ENCODE measurements around the gene DLG2. TPM values are rescaled to one million over a fixed set of nuclear protein-coding genes. Genes with fewer than 3 reads are reported as not detected.

DLG2 gene
- polyA plus RNA-seq, 6 donors from 2014 or later, result 0.93 to 2.4 (median 1.3) TPM

DNA sequence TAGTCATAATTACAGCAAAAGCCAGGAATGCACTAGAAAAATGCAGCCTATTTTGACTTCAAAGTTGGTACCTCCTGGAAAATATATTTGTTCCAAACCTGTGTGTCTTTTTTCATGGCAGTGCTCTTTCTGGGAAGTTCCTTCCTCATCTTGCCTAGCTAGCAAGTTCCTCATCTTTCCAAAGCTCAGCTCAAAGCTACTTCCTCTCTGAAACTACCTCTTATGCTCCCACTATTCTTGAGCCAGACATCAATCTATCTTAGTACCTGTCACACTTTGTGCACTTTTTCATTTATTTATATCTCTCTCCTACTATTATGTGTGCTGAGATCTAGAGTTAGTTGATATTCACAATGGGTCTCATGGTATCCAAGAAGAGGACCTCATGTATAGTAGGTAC lies 2149.4 kb downstream of the DLG2 start:
- no peaks in the 10 kb centered on the region for H3K36me3 Mint-ChIP-seq
- no peak for ATAC-seq (ENCODE audit: low read depth in 2 of 2)

DNA sequence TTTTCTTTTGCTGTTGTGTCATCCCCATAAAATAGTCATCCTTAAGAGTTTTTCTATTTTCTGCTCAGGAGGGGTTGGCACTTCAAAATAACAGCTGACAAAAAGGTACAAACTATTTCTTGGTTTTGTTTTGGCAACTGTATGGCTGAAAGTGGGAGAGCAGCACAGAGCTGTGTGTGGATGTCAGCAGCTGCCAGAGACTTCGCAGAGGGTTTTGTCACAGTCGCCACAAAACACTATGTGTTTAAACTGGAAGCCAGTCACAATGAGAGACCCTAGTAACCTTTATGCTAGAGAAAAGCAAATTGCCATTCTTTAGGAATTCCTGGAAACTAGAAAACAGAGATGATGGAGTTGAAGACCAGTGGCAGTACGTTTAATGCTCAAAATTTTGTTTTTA lies 2151.4 kb downstream of the DLG2 start:
- DNase-seq (no peak), ATAC-seq (ENCODE audit: low read depth in 2 of 2) (no peak)
- Mint-ChIP-seq H3K36me3 (no peaks in the 10 kb centered on the region), H3K27ac (no peak overlapping the region), H3K4me3 (no peak overlapping the region), H3K9me3 (peaks cover 0 to 2% (median 0%) of the 10 kb centered on the region in 7 donors), H3K4me1 (peaks cover 0 to 9% (median 0%) of the 10 kb centered on the region in 3 donors), H3K27me3 (peaks cover 21 to 33% (median 23%) of the 10 kb centered on the region in 3 donors)

More for the DNA sequence above, 2149.4 kb downstream of the DLG2 start:
- peaks cover 21 to 31% (median 24%) of the 10 kb centered on the region in 3 donors for H3K27me3 Mint-ChIP-seq
- H3K4me3 Mint-ChIP-seq, result no peak overlapping the region
- peaks cover 0 to 4% (median 0%) of the 10 kb centered on the region in 3 donors for H3K4me1 Mint-ChIP-seq
- peak overlapping the region in 1 of 6 donors; percentile 2 for H3K27ac Mint-ChIP-seq
- peaks cover 0 to 2% (median 0%) of the 10 kb centered on the region in 7 donors for H3K9me3 Mint-ChIP-seq
- DNase-seq, result no peak

DNA sequence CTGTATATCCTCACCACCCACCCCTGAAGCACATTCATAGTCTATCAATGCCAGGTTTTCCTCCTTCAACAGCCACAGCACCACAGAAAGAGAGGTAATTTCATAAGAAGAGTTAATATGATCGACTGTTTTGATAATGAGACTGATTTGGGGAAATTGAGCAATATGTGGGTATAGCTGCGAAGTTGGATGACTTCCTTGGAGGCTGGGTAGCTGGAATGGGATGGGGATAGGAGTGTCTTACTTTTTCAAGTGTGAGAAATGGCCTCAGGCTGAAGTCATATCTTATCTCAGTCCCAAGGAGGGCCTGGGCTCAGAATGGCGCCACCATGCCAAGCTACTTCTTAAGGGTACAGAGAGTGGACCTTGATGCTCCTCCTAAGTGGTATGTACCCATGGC lies 2153.4 kb downstream of the DLG2 start:
- peaks cover 0 to 9% (median 0%) of the 10 kb centered on the region in 3 donors for H3K4me1 Mint-ChIP-seq
- ATAC-seq (ENCODE audit: low read depth in 2 of 2) (no peak), DNase-seq (no peak)
- H3K27me3 Mint-ChIP-seq, result peaks cover 15 to 26% (median 16%) of the 10 kb centered on the region in 3 donors
- no peaks in the 10 kb centered on the region for H3K9me3 Mint-ChIP-seq
- H3K27ac Mint-ChIP-seq, result no peak overlapping the region
- H3K36me3 Mint-ChIP-seq, result no peaks in the 10 kb centered on the region
- H3K4me3 Mint-ChIP-seq, result no peak overlapping the region

GRCh38 chr11:83472806-83473205 lies 2154.3 kb downstream of the DLG2 start:
- no peak overlapping the region for H3K27ac Mint-ChIP-seq
- H3K27me3 Mint-ChIP-seq, result peaks cover 12 to 21% (median 15%) of the 10 kb centered on the region in 3 donors
- H3K36me3 Mint-ChIP-seq, result no peaks in the 10 kb centered on the region
- no peaks in the 10 kb centered on the region for H3K9me3 Mint-ChIP-seq
- peak overlapping the region in 1 of 8 donors; percentile 4 for H3K4me3 Mint-ChIP-seq
- ATAC-seq (ENCODE audit: low read depth in 2 of 2), result no peak
- no peak for DNase-seq
- H3K4me1 Mint-ChIP-seq, result peaks cover 0 to 6% (median 0%) of the 10 kb centered on the region in 3 donors

DNA sequence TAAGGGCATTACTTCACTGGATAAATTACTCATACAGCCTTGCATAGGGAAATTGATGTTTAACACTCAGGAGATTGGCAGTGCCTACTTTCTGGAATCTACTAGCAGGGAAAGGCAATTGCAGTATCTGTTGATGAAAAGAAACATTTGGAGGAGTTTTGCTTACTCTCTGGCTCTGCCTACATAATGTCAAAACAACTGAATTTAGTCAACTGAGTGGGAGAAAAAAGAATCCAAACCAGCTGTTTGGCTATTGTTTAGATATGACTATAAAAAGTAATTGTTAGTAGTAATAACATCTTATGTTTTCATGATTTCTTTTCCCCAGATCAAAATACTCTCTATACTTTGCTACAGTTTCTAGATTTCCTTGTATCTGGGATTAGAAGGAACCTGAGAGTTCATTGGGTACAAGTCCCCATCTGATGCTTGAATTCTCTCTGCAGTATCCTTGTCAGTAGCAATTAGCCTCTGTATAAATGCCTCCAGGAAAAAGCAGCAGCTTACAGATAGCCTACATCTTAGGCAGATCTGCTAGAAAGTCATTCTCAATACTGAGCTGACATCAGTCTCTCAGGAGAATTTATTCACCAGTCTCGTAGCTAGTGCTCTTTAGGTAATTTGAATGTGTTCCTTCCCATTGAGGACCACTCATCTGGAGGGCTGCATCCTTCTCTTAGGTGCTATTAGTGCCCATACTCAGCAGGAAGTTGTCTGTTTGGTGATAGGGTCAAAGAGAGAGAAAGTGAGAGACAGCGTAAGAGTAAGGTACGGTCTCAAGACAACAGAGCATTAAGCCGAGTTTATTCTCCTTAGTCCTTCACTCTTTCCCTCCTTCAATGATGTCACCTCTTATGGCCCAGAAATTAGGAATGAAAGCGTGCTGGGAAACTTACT lies 2155.1 kb downstream of the DLG2 start:
- Mint-ChIP-seq H3K36me3 (no peaks in the 10 kb centered on the region), H3K27ac (no peak overlapping the region), H3K27me3 (peaks cover 7 to 18% (median 15%) of the 10 kb centered on the region in 3 donors), H3K4me1 (peaks cover 0 to 5% (median 0%) of the 10 kb centered on the region in 3 donors), H3K9me3 (no peaks in the 10 kb centered on the region), H3K4me3 (peak overlapping the region in 1 of 8 donors; percentile 4)
- ATAC-seq (ENCODE audit: low read depth in 2 of 2) (no peak), DNase-seq (no peak)

DNA sequence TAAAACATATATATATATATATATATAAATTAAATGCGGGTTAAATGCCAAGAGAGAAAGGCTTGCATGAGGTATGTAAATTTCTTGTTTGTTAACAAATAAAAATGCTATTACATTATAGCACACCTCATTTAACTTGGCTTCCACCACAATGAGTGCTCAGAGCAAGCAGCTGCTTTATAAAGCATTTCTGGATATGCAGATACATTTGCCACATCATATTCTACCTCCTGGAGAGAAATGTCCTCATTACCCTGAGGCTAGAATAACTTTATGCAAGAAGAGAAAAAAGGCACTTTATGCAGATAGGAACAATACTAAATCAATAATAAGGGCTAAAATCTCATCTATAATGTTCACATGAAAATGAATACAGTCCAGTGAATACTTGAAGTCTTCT lies 2159.3 kb downstream of the DLG2 start:
- H3K36me3 Mint-ChIP-seq, result no peaks in the 10 kb centered on the region
- no peak overlapping the region for H3K27ac Mint-ChIP-seq
- H3K27me3 Mint-ChIP-seq, result peaks cover 0 to 12% (median 6%) of the 10 kb centered on the region in 3 donors
- peaks cover 0 to under 1% (median 0%) of the 10 kb centered on the region in 7 donors for H3K9me3 Mint-ChIP-seq
- ATAC-seq (ENCODE audit: low read depth in 2 of 2), result no peak
- H3K4me1 Mint-ChIP-seq, result peaks cover 0 to 5% (median 0%) of the 10 kb centered on the region in 3 donors
- no peak overlapping the region for H3K4me3 Mint-ChIP-seq
- DNase-seq, result no peak

DNA sequence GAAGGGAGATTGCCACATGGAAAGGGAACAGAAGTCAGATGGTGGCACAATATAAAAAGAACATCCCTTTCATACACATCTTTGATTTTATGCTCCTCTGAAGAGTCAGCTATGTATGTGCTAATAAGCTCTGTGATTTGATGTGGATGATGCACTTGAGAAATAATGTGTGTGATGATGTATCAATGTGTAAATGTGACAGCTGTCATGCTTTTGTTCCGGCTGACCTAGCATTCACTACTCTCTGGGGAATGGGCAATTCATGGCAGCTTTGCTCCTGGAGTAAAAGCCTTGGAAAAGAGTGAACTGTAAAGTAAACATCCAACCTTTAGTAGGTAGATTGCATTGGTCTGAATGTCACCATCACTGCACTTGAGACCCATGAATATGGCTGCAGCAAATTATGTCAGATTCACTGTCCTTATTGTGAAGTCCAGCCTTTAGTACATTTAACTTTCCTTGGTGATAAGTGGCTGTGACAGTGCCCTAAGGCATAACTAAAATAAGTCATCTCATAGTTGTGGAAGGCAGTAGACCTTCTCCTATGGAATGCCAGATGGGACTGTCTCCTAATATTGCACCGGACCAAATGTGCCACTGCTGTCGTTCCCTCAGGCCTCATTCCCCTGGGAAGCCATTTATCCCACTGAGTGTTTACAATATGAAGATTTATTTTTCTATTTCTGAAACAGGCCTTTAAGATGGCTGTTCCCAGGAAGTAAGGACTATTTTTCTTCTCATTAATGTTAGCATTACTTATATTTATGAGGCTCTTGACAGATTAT lies 2162.8 kb downstream of the DLG2 start:
- ATAC-seq (ENCODE audit: low read depth in 2 of 2), result no peak
- H3K4me3 Mint-ChIP-seq, result no peak overlapping the region

DNA sequence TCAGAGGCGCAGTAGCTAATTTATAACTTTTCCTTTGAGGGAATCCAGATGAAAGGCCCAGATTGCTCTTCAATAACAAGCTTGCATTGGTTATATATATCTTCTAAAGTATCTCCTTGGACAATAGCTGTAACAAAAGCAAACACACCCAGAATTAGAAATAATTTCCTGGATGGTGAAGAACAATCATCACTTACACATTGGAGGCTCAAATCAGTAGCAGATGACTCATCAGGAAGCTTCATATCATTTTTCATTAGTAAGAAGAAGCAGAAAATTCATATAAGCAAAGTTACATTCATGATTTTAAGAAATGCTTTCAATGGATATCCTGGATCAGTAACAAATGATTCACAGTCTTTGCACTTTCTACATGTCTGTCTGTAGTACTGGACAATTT lies 2167.3 kb downstream of the DLG2 start:
- DNase-seq, result no peak
- H3K27ac Mint-ChIP-seq, result no peak overlapping the region
- H3K27me3 Mint-ChIP-seq, result peaks cover 11 to 23% (median 17%) of the 10 kb centered on the region in 3 donors

More for the DNA sequence above, 2162.8 kb downstream of the DLG2 start:
- DNase-seq, result no peak
- Mint-ChIP-seq H3K36me3 (no peaks in the 10 kb centered on the region), H3K27me3 (peaks cover 0 to 10% (median 6%) of the 10 kb centered on the region in 3 donors), H3K4me1 (no peaks in the 10 kb centered on the region), H3K27ac (no peak overlapping the region), H3K9me3 (peaks cover 0 to 2% (median 0%) of the 10 kb centered on the region in 7 donors)

GRCh38 chr11:83456566-83456965 lies 2170.6 kb downstream of the DLG2 start:
- H3K4me3 Mint-ChIP-seq, result peak overlapping the region in 1 of 8 donors; percentile 2
- H3K27me3 Mint-ChIP-seq, result peaks cover 11 to 13% (median 11%) of the 10 kb centered on the region in 3 donors
- H3K4me1 Mint-ChIP-seq, result no peaks in the 10 kb centered on the region
- H3K36me3 Mint-ChIP-seq, result no peaks in the 10 kb centered on the region
- no peak overlapping the region for H3K27ac Mint-ChIP-seq
- ATAC-seq (ENCODE audit: low read depth in 2 of 2), result no peak
- no peaks in the 10 kb centered on the region for H3K9me3 Mint-ChIP-seq
- no peak for DNase-seq

More for the DNA sequence above, 2167.3 kb downstream of the DLG2 start:
- ATAC-seq (ENCODE audit: low read depth in 2 of 2), result no peak
- Mint-ChIP-seq H3K4me3 (no peak overlapping the region), H3K36me3 (no peaks in the 10 kb centered on the region), H3K9me3 (peaks cover 0 to 2% (median 0%) of the 10 kb centered on the region in 7 donors), H3K4me1 (no peaks in the 10 kb centered on the region)

- H3K36me3 Mint-ChIP-seq, result no peaks in the 10 kb centered on the region
- H3K4me3 Mint-ChIP-seq, result no peak overlapping the region
- peaks cover 0 to 2% (median 0%) of the 10 kb centered on the region in 7 donors for H3K9me3 Mint-ChIP-seq
- DNase-seq (no peak), ATAC-seq (ENCODE audit: low read depth in 2 of 2) (no peak)
- H3K27ac Mint-ChIP-seq, result no peak overlapping the region
- peaks cover 11 to 13% (median 11%) of the 10 kb centered on the region in 3 donors for H3K27me3 Mint-ChIP-seq
- H3K4me1 Mint-ChIP-seq, result no peaks in the 10 kb centered on the region
Observed at GRCh38 chr11:83456075-83456474, 2171.1 kb downstream of the DLG2 start.

GRCh38 chr11:83455356-83455755 lies 2171.8 kb downstream of the DLG2 start:
- ATAC-seq (ENCODE audit: low read depth in 2 of 2), result no peak
- Mint-ChIP-seq H3K27ac (no peak overlapping the region), H3K36me3 (no peaks in the 10 kb centered on the region), H3K4me1 (no peaks in the 10 kb centered on the region), H3K4me3 (no peak overlapping the region), H3K27me3 (peaks cover 11 to 13% (median 11%) of the 10 kb centered on the region in 3 donors), H3K9me3 (peaks cover 0 to 2% (median 0%) of the 10 kb centered on the region in 7 donors)
- DNase-seq, result no peak

DNA sequence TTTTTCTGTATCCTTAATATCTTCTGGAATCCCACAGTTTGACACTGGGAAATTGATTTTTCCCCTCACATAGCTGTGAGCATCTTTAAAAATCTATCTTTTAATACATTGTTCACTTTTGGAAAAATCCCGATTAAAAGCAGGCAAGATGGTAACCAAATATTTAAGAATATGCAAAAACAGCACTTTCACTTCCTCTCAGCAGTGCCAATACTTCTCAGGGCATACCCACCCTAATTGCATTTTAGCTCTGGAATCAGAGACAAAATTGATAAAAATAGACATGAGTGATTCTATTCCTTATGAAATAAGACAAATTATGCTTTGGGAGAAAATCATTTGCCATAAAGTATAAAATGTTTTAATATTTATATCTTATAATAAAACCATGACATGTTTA lies 2172.5 kb downstream of the DLG2 start:
- Mint-ChIP-seq H3K36me3 (no peaks in the 10 kb centered on the region), H3K27ac (no peak overlapping the region), H3K27me3 (peaks cover 11 to 13% (median 11%) of the 10 kb centered on the region in 3 donors), H3K4me3 (no peak overlapping the region), H3K4me1 (no peaks in the 10 kb centered on the region), H3K9me3 (peaks cover 0 to 2% (median 0%) of the 10 kb centered on the region in 7 donors)
- DNase-seq, result no peak
- no peak for ATAC-seq (ENCODE audit: low read depth in 2 of 2)

- ATAC-seq (ENCODE audit: low read depth in 2 of 2), result no peak
- no peak overlapping the region for H3K27ac Mint-ChIP-seq
- no peak overlapping the region for H3K4me3 Mint-ChIP-seq
- H3K4me1 Mint-ChIP-seq, result no peaks in the 10 kb centered on the region
- H3K36me3 Mint-ChIP-seq, result no peaks in the 10 kb centered on the region
- DNase-seq, result no peak
- H3K9me3 Mint-ChIP-seq, result peaks cover 0 to 2% (median 0%) of the 10 kb centered on the region in 7 donors
- peaks cover 0 to 17% (median 7%) of the 10 kb centered on the region in 3 donors for H3K27me3 Mint-ChIP-seq
Observed at GRCh38 chr11:83449338-83449913, 2177.7 kb downstream of the DLG2 start.
